Stimulated activated CD8-positive, alpha-beta memory T cell treated with anti-CD3 and anti-CD28 coated beads, Interleukin-15, amount 100 ng/mL, for 4 hours (primary cell): Measurements from ENCODE around the gene CDC37.

Source experiments
- DNase-seq, 2 donors: peaks; one replicate each; pipeline ENCODE4 v3.0.0-alpha.2; 2020; ENCODE audit warnings: low read depth in 2 of 2

Gene CDC37

DNA sequence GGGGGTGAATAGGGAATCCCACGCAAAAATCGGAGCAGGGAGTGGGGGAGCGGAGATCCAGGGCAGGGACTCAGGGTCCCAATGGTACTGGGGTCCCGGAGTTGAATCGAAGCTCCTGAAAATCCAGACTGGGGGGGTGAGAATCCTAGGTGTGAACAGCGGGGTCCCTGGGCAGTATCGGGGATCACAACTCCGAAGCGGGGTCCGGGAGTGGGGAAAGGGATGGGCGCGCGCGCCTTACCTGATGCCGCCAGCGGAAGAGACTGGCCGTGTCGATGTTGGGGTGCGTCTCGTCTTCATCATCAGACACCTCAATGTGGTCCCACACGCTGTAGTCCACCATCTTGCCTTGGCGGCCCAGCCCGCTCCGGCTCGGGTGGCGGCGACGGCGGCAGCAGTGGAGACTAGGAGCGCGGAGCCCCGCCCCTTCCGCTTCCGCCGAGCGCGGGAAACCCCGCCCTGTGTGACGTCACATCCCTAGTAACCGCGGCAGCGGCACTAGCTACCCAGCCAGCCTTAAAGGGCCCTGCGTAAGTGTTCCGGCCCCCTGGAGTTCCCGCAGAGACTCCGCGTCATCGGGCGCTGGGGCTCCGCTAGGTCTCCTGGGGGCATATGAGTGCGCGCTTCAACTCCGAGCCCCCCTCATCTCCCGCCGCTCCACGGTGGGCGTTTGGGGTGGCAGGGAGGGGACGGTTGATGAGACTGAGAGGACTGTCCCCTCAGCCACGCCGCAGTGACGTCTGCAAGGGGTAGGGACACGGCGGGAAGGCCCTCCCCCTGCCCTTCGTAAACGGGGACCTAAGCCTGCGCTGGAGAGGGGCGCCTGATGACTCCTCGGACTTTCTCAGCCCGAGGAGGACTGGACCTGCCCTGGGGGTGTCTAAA is at the start of gene CDC37:
TSS of gene CDC37 (minus strand) at position 406 of the 885 bp plus-strand sequence. CDS start at position 343, 63 bp downstream.
- peak; percentile 93 to 98 for DNase-seq

DNA sequence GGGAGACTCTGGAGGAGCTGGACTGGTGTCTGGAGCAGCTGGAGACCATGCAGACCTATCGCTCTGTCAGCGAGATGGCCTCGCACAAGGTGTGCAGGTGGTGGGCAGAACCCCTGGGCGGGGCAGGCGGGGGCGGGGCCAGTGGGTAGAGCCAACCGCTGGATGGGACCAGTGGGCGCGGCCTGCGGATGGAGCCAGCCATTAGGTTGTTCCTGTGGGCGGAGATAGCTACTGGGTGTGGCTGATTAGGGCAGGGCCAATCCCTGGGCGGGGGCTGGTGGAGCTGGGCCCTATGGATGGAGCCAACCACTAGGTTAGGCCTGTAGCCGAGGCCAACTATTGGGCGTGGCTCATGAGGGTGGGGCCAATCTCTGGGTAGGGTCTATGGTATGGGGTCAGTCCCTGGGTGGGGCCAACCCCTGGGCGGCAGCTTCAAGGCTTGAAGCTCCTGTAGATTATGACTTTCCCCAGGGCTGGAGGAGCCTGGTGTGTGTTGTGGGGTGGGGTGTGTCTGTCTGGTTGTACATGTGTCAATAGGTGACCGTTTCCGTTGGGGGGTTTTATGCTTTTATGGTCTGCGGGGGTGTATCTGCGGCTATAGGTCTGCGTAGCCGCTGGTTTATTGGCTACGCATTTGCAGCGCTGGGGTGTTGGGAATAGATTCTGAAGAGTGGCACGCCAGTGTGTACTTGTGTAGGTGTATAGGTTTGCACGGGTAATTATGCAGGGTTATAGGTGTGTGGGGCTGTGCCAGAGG is 47.7 kb upstream of the CDC37 start:
- DNase-seq = no peak

DNA sequence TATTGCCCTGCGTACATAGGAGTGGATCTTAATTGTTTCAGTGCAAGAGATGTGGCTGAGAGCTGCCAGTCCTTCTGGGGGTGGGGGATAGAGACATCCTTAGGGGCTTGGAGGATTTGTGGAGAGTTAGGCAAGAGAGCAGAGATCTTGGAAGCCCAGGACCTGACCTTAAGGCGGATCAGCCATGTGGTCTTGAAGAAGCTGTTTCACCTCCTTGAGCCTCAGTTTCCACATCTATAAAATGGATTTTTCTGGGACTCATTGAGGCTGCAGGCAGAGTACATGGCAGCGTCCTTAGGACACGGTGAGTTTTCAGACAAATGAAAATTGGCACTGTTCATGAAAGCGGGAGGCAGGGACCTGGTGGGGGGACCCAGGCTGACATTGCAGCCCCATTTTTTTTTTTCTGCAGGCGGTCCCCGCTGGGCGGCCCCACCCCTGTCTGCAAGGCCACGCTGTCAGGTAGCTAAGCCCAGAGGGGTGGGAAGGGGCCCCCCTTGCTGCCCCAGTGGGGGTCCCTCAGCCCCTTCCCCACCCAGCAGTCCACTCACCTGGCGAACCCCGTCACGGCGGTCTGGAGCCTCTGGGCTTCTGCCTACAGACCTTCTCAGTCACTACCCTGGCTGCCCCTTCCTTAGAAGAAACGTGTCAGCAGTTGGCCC is 47.0 kb upstream of the CDC37 start:
- no peak for DNase-seq

GRCh38 chr19:10449037-10449436 is 45.7 kb upstream of the CDC37 start:
- DNase-seq = no peak

DNA sequence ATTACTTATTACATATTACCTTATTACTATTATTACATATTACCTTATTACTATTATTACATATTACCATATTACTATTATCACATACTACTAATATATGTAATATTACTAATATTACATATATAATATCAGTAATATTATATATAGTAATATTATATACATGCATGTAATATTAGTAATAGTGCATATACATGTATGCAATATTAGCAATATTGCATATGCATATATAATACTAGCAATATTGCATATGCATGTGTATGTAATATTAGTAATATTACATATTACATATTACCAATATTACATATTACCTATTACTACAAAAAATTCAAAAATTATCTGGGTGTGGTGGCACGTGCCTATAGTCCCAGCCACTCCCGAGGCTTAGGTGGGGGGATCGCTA is 39.4 kb upstream of the CDC37 start:
- DNase-seq = no peak

DNA sequence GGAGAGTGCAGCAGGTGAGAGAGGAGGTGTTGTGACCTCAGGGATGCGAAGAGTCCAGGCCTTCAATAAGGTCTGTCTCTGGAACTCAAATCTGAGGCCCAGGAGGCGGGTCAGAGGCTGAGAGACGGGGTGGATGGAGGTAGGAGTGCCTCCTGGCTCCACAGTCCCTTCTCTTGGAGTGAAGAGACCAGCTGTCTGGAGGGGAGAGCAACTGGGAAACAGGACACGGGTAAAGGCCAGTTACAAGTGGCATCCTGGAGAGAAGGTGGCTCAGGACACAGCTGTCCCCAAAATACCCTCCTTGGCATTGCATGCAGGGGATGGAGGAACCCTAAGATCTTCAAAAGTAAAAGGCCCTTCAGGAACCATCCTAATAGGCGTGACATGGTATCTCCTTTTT is 36.2 kb upstream of the CDC37 start:
- DNase-seq = no peak

DNA sequence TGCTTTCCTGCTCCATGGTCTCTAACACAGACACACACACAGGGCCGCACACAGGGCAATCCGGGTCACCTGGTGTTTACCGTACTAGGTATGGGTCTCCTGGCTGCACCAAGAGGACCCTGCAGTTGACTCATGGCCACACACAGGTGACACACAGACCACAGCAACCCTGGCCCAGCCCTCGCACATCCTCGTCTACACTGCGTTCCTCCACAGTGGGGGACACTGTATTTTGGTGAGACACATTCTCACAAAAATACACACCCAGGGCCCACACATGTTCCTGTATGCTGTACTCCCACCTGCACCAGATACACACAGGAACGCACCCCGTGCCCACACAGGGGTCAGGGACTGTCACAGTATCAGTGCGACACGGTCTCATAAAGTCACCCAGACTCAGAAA is 29.8 kb upstream of the CDC37 start:
- DNase-seq = no peak

- no peak for DNase-seq
These were observed 29.4 kb upstream of the CDC37 start for GRCh38 chr19:10432736-10433130.

DNA sequence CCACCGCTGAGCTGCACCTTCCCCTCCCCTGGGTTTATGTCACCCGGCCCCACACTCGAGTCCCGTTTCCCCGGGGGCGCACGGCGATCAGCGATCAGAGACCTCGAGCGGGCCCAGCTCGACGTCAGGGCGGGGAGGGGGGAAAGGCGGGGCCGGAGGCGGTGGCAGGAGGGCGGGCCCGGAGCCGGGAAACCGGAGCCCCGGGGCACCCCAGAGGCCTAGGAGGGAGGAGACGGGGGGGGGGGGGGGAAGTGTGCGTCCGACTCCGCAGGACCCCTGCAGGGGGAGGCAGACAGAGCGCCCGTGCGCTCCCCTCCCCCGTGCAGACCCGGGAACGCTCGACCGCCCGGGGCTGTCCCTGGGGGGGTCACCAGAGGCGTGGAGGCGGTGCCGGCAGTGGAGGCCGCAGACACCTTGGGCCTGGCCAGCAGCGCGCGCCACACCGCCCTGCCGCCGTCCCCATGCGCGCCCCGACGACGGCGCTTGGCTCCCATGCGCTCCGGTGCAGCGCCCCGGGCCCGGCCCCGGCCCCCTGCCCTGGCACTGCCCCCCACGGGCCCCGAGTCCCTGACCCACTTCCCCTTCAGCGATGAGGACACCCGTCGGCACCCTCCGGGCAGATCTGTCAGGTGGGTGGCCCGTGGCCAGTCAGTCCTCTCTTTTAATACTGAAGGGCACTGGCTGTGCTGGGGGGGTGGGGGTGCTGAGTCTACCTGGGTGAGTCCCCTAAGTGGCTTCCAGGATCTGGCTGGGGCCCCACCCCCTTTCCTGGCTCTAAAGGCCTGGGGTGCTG is 28.8 kb upstream of the CDC37 start:
- no peak for DNase-seq

DNA sequence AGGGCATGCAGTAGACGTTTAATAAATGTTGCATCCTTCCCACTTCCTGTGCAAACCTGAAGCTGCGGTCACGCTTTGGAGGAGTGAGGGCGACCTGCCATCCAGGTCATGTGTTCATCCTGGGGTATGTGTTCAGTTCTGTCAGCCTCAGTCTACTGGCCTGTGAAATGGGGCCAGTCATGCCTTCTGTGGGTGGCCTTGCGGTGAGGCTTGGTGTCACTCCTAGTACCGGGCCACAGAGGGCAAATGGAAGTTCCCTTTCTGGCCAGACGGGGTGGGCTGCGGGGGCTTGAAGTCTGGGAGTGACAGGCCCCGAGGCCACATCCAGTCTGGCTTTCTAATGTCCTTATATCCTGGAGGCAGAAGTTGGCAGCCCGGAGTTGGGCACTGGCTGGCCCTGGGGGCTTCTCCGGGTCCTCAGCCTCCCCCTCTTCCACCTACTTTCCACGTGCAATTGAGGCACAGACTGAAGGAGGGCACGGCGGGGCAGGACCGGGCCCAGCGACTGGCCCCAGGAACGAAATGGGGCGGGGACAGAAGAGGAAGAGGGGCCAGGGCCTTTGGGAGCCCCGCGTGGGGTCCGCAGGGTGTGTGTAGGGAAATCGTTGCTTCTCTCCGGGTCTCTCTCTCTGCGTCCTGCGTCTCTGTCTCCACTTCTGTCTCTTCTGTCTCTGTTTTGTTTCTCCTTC is 28.1 kb upstream of the CDC37 start:
- DNase-seq = no peak

DNA sequence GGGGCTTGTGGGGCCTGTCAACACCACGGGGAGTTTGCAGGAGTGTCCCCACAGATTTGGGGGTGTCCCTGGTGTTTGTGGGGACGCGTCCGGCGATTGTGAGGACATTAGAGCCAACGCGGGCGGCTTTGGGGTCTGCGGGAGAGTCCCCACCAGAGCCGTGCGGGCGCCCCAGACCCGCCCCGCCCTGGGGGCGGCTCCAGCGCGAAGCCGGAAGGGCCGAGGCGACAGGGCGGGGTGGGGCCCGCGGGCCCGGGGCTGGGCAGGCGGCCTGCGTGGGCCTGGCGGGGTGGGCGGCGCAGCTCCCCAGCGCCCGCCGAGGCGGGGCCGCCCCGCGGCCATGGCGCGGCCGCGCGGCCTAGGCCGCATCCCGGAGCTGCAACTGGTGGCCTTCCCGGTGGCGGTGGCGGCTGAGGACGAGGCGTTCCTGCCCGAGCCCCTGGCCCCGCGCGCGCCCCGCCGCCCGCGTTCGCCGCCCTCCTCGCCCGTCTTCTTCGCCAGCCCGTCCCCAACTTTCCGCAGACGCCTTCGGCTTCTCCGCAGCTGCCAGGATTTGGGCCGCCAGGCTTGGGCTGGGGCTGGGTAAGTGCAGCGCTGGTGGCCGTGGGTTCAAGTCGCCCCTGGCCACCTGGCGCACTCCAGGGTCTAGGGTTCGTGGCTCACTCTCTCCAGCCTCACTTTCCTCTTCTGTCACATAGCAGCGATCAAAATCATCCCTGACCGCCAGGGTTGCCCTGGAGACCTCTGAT is 27.3 kb upstream of the CDC37 start:
- no peak for DNase-seq

- DNase-seq = no peak
These were observed 25.6 kb upstream of the CDC37 start for GRCh38 chr19:10428996-10429381.

DNA sequence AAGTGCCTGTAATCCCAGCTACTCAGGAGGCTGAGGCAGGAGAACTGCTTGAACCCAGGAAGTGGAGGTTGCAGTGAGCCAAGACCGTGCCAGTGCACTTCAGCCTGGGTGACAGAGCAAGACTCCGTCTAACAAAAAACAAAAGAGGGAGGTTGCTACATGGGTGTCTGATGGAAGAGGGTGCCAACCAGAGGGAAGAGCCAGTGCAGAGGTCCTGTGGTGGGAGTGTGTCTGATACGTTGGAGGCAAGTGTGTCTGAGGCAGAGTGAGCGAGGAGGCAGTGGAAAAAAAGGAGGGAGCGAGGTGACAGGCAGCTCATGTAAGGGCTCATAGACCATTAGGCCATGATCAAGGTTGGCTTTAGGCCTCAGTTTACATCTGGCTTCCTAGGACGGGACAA is 23.8 kb upstream of the CDC37 start:
- no peak for DNase-seq

DNA sequence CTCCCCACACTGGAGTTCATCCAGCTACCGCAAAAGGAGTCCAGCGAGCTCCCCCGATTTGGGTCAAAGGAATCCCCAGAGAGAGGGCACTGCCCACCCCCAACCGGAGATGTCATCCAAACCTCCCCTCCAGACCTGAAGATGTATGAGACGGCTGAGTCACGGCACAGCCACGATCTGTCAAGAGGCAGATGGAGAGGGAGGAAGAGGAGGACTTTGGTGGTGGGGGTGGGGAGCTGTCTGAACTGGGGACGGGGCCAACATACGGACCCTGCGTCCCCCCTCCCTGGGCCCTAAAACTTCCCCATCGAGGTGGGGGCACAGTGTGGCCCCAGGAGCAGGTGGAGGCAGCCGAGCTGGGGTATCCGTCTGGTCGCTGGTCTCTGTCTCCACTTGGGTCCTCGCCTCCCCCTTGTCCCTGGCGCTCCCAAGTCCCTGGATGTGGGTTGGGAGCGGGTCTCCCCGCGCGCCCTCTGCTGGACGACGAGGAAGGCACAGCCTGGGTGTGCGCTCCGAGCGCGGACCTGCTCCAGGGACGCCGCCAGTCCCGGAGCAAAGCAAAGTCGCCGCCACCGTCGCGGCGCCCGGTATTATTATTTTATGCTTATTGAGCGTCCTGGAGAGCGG is 20.8 kb upstream of the CDC37 start:
- no peak for DNase-seq

DNA sequence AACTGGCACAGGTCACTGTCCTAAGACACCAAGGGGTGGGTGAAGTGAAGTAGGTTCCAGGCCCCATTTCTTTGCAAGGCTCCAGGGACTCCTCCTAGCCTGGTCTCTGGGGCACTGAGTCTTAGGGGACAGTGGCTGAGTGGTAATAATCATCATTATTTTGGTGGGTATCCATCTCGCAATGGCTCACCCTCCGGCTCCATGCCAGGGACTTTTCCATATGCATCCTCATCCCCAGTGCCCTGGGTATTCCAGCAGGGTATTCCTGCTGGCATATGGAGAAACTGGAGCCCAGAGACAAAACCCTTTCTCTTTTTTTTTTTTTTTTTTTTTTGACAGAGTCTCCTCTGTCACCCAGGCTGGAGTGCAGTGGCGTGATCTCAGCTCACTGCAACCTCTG is 19.5 kb upstream of the CDC37 start:
- no peak for DNase-seq

- no peak for DNase-seq
These were observed 18.7 kb upstream of the CDC37 start for GRCh38 chr19:10422046-10422461.

DNA sequence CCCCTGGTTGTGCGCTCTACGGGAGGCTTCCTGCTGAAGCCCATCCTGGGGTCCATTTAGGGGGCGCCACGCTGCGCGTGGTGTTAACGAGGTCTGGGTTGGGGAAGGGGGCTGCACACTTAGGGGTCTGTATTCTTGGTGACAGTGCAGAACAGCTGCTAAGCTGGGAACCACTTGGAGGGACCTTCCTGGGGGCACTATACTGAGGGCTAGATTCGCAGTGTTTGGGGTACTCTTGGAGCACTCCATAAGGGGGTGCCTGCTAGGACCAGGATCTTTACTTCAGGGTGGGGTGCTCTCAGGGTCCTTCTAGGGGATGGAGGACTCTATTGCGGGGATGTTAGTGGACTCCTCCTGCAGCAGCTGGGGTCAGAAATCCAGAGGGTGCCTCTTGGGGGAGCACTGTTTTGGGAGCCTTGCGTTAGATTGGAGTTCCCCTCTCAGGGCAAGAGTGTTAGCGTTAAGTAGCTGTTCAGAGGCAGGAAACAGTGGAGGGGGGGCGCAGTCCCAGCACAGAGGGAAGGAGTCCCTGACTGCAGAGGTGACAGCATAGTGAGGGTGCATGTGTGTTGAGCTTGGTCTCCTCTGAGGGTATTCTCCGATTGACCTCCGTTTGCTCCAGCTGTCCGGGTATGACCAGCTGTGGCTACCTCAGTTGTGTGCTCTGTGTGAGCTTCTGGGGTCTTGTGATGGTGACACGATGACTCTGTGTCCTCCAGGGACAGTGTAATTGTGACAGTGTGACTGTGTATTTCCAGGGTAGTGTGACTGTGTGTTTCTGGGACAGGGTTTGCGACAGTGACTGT is 18.1 kb upstream of the CDC37 start:
- DNase-seq = no peak

DNA sequence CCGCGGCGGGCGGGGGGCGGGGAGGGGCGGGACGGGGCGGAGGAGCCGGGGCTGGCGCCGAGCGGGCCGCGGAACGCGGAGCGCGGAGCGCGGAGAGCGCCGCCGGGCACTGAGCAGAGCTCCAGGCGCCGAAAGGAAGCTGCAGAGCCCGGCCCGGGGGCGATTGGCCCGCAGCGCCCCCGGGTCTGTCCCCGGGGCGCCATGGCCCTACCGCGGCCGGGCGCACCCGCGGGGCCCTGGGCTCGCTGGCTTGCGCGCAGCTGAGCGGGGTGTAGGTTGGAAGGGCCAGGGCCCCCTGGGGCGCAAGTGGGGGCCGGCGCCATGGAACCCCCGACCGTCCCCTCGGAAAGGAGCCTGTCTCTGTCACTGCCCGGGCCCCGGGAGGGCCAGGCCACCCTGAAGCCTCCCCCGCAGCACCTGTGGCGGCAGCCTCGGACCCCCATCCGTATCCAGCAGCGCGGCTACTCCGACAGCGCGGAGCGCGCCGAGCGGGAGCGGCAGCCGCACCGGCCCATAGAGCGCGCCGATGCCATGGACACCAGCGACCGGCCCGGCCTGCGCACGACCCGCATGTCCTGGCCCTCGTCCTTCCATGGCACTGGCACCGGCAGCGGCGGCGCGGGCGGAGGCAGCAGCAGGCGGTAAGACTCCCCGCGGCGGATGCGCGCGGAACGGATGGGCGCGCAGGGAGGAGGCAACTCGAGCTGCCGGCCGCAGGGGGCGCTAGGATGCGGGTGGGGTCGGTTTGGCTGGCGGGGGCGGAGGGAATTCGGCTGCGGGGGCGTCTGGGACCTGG is 17.3 kb upstream of the CDC37 start, which contains the start of gene PDE4A:
TSS of gene PDE4A (plus strand) at position 95 of the 796 bp plus-strand sequence. CDS start at position 322, 227 bp downstream.
- no peak for DNase-seq
